Testis (tissue), 2 donors: Measurements from ENCODE around the gene TEX101.

Experiments
- CTCF ChIP-seq, 3 experiments: fragments of 450-650 bp in 2 of 3; fragments of 200-600 bp in 1 of 3; sonication (generic) in 1 of 3; IDR thresholded peaks; one replicate each; pipeline ENCODE4 v1.5.1; 2016 to 2019; ENCODE audit warnings: antibody characterized with exemption in 3 of 3, mild to moderate bottlenecking in 2 of 3, moderate library complexity in 1 of 3
- POLR2A ChIP-seq: fragments of 450-650 bp; IDR thresholded peaks from one replicate; pipeline ENCODE4 v1.6.1; 2017; ENCODE audit warnings: antibody characterized with exemption, mild to moderate bottlenecking, moderate library complexity

GRCh38 chr19:43412441-43412840 is 2.2 kb upstream of the TEX101 start:
- no peak for TF ChIP-seq CTCF (IDR thresholded peaks at IDR 0.05)
- TF ChIP-seq POLR2A = no peak
